Ectodermal cell (in vitro differentiated cells): Measurements from ENCODE around the gene SRD5A1.
"Not testable (repeated sequence)": the region's sequence is repeated elsewhere in the genome, so short reads cannot be mapped to it uniquely, and the experiment has no call there.

ENCODE experiments used
- H3K27ac ChIP-seq: 2 replicates; pipeline ENCODE4 v1.7.0; 2013; ENCODE audit warnings: mild to moderate bottlenecking, low read depth, low read length; ENCODE audit not compliant: insufficient read depth, poor library complexity, severe bottlenecking
- H3K27me3 ChIP-seq: 2 replicates; pipeline ENCODE4 v1.7.0; 2013; ENCODE audit warnings: mild to moderate bottlenecking, low read length; ENCODE audit not compliant: insufficient read depth, control insufficient read depth, poor library complexity, severe bottlenecking
- H3K36me3 ChIP-seq: one replicate; pipeline ENCODE4 v1.7.0; 2013; ENCODE audit warnings: low read length; ENCODE audit not compliant: control insufficient read depth, insufficient read depth
- H3K4me1 ChIP-seq: one replicate; pipeline ENCODE4 v1.7.0; 2013; ENCODE audit warnings: low read length; ENCODE audit not compliant: control insufficient read depth, insufficient read depth
- H3K4me3 ChIP-seq: 2 replicates; pipeline ENCODE4 v1.7.0; 2013; ENCODE audit warnings: low read depth, low read length, control low read depth; ENCODE audit not compliant: insufficient read depth
- H3K9me3 ChIP-seq: 2 replicates; pipeline ENCODE4 v1.7.0; 2013; ENCODE audit warnings: mild to moderate bottlenecking, low read length, moderate library complexity; ENCODE audit not compliant: control insufficient read depth
- WGBS, 2 experiments: methylation state at CpG; one replicate each; pipeline ENCODE4 v1.1.7; 2013; ENCODE audit warnings: missing lambda C conversion rate in 2 of 2; 5-methylcytosine and 5-hydroxymethylcytosine counted together

Gene SRD5A1

DNA sequence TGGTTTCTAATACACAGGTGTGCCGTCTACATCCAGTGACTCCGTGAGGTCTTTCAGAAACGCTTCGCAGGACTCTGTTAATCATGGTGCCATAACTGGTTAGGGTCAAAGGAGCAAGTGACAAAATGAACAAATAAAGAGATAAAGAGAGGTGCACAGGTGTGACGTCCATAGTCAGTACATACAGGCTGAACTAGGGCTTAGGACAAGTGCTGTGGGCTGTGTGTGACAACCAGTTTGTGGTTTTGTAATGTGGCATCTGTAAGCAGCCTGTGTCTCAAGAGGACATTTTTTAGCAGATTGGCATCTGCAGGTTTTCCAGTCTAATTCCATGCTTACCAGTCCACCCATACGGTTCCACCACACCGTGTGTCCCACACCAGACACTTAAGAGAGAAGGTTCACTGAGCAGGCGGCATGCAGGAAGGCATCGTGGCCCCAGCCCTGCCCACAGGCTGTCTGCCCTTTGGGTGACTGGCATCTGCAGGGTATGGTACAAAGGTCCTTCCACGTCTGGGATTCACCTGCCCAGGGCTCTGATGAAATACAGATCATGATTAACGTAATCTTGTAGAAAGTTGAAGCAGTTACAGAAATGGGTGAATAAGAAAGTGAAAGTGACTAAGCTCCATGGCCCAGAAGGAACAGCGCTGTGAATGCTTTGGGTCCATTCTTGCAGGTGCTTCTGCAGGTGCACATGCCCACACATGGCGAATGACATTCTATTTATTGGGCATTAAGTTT lies 26.9 kb downstream of the SRD5A1 start:
- H3K4me3 ChIP-seq: no peak overlapping the region
- H3K9me3 ChIP-seq: no peaks in the 10 kb centered on the region
- H3K36me3 ChIP-seq: peaks cover 14% of the 10 kb centered on the region
- H3K27me3 ChIP-seq: no peaks in the 10 kb centered on the region
- H3K4me1 ChIP-seq: no peaks in the 10 kb centered on the region
- WGBS, 2 experiments: 95% methylated on average over 12 to 13 of the region's 13 CpGs
- H3K27ac ChIP-seq: no peak overlapping the region

DNA sequence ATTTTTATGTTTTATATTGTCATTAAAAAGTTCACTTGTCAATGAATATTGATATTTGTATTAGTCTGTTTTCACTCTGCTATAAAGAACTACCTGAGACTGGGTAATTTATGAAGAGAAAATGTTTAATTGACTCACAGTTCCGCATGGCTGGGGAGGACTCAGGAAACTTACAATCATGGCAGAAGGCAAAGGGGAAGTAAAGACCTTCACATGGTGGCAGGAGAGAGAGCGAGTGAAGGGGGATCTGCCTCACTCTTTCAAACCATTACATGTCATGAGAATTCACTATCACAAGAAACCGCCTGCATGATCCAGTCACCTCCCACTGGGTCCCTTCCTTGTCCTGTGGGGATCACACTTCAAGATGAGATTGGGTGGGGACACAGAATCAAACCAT lies 27.4 kb downstream of the SRD5A1 start:
- H3K4me3 ChIP-seq: no peak overlapping the region
- H3K4me1 ChIP-seq: no peaks in the 10 kb centered on the region
- H3K9me3 ChIP-seq: no peaks in the 10 kb centered on the region
- 94 to 98% methylated on average over 3 of the region's 3 CpGs for WGBS, 2 experiments
- peaks cover 14% of the 10 kb centered on the region for H3K36me3 ChIP-seq
- no peak overlapping the region for H3K27ac ChIP-seq
- no peaks in the 10 kb centered on the region for H3K27me3 ChIP-seq

DNA sequence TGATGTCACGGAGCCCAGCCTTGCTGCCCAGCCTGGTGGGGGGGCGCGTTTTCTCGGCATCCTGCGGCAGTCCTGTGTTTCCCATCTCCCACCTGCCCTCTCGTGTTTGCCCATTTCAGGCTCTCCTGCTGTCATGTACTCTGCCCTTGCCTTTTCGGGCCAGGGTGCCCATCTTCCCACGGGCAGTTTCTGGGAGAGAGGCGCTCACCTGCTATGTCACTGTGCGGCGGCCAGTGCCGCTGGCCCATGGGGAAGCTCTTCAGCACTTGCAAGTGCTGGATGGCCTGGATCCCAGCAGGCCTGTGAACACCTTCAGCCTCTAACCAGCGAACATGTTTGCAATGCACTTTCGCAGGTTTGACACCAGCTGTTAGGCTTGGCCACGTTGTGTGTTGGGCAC lies 33.5 kb downstream of the SRD5A1 start:
- no peak overlapping the region for H3K27ac ChIP-seq
- no peaks in the 10 kb centered on the region for H3K9me3 ChIP-seq
- no peaks in the 10 kb centered on the region for H3K36me3 ChIP-seq
- no peak overlapping the region for H3K4me3 ChIP-seq
- H3K4me1 ChIP-seq: no peaks in the 10 kb centered on the region
- H3K27me3 ChIP-seq: no peaks in the 10 kb centered on the region
- WGBS, 2 experiments: 95 to 97% methylated on average over 15 of the region's 15 CpGs

DNA sequence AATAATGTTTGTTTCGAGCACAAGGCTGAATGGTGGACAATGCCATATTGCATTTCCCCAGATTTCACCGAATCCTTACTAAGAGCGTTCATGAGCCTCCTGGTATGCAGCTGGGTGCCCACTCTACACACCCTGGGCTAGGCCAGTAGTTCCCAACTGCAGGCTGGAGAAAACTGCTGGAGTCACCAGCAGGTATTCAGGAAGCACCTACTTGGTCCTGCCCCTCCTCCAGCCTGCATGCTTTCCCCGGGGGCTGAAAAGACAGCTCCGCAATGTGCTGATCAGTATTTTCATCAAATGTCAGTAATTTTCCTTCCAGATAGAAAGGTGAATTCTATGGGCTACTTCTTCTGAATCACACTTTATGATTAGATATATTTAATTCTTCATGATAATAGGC lies 34.4 kb downstream of the SRD5A1 start:
- no peak overlapping the region for H3K4me3 ChIP-seq
- no peaks in the 10 kb centered on the region for H3K9me3 ChIP-seq
- 94% methylated on average over 5 of the region's 5 CpGs for WGBS, 2 experiments
- no peak overlapping the region for H3K27ac ChIP-seq
- H3K36me3 ChIP-seq: no peaks in the 10 kb centered on the region
- no peaks in the 10 kb centered on the region for H3K27me3 ChIP-seq
- H3K4me1 ChIP-seq: no peaks in the 10 kb centered on the region

DNA sequence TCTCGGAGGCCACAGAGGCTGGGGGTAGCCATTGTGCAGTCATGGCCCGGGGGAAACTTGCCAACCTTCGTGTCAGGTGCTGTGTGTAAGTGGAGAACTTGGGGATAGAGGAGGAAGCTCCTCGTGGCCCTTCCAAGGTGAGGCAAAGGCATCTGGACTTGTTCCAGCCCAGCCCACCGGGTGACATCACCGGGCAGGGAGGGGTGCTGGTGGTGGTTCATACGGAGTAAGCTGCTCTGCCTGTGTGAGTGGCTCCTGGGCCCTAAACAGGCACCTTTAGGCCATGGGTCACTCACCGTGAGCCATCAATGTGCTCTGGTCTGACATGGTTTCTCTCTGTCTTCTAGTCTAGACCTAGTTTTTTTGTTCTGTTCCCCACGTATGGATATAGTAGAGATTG lies 35.5 kb downstream of the SRD5A1 start:
- H3K4me1 ChIP-seq, H3K27ac ChIP-seq, H3K27me3 ChIP-seq, H3K4me3 ChIP-seq, H3K9me3 ChIP-seq, H3K36me3 ChIP-seq: not testable (repeated sequence)
- 82 to 85% methylated on average over 9 of the region's 9 CpGs for WGBS, 2 experiments

DNA sequence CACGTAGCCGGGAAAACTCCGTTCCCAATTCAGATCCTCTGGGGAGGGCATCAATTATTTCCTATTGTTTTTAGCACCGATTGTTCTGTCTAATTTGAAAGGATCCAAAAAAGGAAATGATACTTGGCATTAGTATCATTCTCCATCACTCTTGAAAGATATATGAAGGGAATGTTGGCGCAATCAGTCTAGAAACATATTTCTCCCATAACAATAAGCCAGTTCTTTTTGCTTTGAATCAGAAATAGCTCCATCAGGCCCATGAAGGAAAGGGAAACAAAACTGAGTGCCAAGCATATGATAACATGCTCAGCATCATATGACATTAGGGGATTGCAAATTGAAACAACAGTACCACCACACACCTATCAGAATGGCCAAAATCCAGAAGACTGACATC lies 39.8 kb downstream of the SRD5A1 start:
- no peak overlapping the region for H3K4me3 ChIP-seq
- 93 to 95% methylated on average over 4 to 5 of the region's 5 CpGs for WGBS, 2 experiments
- no peaks in the 10 kb centered on the region for H3K9me3 ChIP-seq
- H3K27ac ChIP-seq: no peak overlapping the region
- H3K4me1 ChIP-seq: no peaks in the 10 kb centered on the region
- no peaks in the 10 kb centered on the region for H3K36me3 ChIP-seq
- H3K27me3 ChIP-seq: no peaks in the 10 kb centered on the region

DNA sequence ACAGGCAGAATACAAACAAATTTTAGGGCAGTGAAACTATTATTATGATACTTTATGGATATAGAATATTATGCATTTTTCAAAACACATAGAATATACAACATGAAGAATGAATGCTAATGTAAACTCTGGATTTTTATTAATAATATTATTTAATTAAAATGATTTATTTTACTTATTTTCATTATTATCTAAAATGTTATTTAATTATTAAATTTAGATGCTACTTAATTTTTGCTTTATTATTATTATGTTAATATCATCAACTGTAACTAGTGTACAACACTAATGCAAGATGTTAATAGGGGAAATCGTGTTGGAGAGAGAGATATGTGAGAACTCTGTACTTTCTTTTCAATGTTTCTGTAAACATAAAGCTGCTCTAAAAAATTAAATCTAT lies 40.7 kb downstream of the SRD5A1 start:
- Histone ChIP-seq H3K36me3 (no peaks in the 10 kb centered on the region), H3K4me3 (no peak overlapping the region), H3K27ac (no peak overlapping the region), H3K9me3 (no peaks in the 10 kb centered on the region), H3K4me1 (no peaks in the 10 kb centered on the region), H3K27me3 (no peaks in the 10 kb centered on the region)
- no CpG with 5 or more reads among the region's 1 CpG for WGBS, 2 experiments

DNA sequence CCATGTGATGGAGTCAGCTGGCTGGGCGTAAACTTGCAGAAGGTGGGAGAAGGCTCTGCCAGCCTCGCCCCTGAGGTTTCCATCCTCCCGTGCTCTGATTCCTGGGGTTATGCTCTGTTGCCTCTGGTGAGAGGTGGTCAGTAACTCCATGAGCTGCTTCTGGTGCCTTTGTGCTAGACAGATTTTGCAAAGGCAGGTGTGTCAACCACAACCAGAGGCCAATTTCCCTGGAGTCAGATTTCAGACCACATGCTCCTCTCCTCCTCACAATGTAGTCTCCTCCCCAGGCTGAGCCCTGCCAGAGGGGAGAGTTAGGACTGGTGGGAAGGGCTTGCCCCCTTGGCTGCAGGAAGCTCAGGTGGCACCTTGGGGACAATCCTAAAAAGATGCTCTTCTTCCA lies 41.2 kb downstream of the SRD5A1 start:
- Histone ChIP-seq H3K27me3 (no peaks in the 10 kb centered on the region), H3K27ac (no peak overlapping the region), H3K36me3 (no peaks in the 10 kb centered on the region), H3K9me3 (no peaks in the 10 kb centered on the region), H3K4me3 (no peak overlapping the region), H3K4me1 (no peaks in the 10 kb centered on the region)
- WGBS, 2 experiments: 96 to 97% methylated on average over 3 of the region's 3 CpGs

DNA sequence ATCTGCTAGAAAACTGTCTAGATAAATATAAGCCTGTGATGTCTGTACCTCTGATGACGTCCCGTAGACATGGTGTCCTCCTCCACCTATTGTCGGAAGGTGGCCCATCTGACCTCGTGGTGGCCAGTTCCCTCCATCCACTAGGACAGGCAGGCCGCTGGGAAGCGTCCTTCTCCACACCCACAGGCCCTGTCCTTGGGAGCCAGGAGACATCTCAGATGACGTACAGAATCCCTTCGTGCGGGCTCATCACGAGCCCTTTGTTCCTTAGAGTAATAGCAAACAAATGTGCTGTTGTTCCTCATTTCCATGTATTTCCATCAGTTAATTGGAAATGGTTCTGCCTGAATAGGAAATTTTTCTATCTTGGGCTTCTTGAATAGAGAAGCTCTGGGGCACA lies 41.6 kb downstream of the SRD5A1 start:
- H3K36me3 ChIP-seq: no peaks in the 10 kb centered on the region
- 94 to 95% methylated on average over 10 of the region's 10 CpGs for WGBS, 2 experiments

DNA sequence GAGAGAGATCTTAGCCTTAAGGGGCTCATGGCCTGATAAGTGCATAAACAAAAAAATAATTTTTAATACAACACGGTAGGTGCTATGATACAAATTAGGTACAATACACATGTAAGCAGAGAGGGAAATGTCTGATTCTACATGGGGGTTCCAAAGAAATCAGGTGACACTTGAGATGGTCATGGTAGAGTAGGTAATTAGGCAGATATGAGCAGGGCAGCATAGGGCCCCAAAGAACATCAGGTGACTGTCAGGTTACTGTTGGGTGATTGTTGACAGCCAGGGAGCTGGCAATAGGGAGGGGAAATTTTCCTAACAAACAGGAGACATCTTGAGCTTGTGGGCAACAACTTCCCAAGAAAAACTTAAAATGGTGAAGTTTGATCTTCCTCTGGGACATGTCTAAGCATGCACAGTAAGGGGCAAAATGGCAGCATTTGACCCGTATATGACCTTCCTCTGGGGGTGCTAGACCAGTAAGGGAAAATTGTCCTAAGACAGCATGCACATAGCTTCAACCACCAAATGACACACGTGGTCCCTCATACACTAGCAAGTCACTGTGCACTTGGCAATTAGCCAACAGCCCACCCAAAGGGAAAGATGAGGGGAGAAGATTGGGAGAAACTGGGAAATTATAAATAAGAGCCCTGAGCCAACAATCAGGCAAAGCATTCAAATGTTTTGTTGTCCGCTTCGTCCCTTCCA lies 42.7 kb downstream of the SRD5A1 start:
- Histone ChIP-seq H3K27me3 (no peaks in the 10 kb centered on the region), H3K36me3 (no peaks in the 10 kb centered on the region), H3K9me3 (no peaks in the 10 kb centered on the region), H3K4me1 (no peaks in the 10 kb centered on the region), H3K27ac (no peak overlapping the region), H3K4me3 (no peak overlapping the region)
- WGBS, 2 experiments: 91 to 98% methylated on average over 4 to 5 of the region's 5 CpGs

More for the DNA sequence above, 41.6 kb downstream of the SRD5A1 start:
- Histone ChIP-seq H3K27ac (no peak overlapping the region), H3K9me3 (no peaks in the 10 kb centered on the region), H3K4me3 (no peak overlapping the region), H3K4me1 (no peaks in the 10 kb centered on the region), H3K27me3 (no peaks in the 10 kb centered on the region)
